Stimulated activated CD8-positive, alpha-beta memory T cell treated with anti-CD3 and anti-CD28 coated beads, Interleukin-4, amount 100 ng/mL, for 48 hours (primary cell): ENCODE results near the gene TRMT2B.
"Not testable (repeated sequence)": the region's sequence is repeated elsewhere in the genome, so short reads cannot be mapped to it uniquely, and the experiment has no call there.

ENCODE experiments used
- DNase-seq: peaks from one replicate; pipeline ENCODE4 v3.0.0-alpha.2; 2020

TRMT2B gene

GRCh38 chrX:101051549-101052302, at the start of gene TRMT2B:
Gene TRMT2B, minus strand, starts transcription at chrX:101052111. Its CDS starts 9,822 bp downstream, at chrX:101042289.
- peak; percentile 80 for DNase-seq

- DNase-seq: peak; percentile 90
Observed at GRCh38 chrX:101097546-101098453, 45.9 kb upstream of the TRMT2B start, which contains the start of gene CENPI. Gene CENPI, plus strand, starts transcription at chrX:101098204. Its CDS starts 2,867 bp downstream, at chrX:101101071.

- DNase-seq: no peak
Observed at GRCh38 chrX:101091817-101092216, 39.9 kb upstream of the TRMT2B start.

- DNase-seq: no peak
Observed at GRCh38 chrX:101081231-101081630, 29.3 kb upstream of the TRMT2B start.

- DNase-seq: no peak
Observed at GRCh38 chrX:101080326-101081124, 28.6 kb upstream of the TRMT2B start.

GRCh38 chrX:101079736-101080270, 27.9 kb upstream of the TRMT2B start:
- no peak for DNase-seq

- no peak for DNase-seq
Observed at GRCh38 chrX:101078716-101079598, 27.0 kb upstream of the TRMT2B start, which contains the start of gene TMEM35A. Gene TMEM35A, plus strand, starts transcription at chrX:101078879. Its CDS starts 124 bp downstream, at chrX:101079003.

- no peak for DNase-seq
Observed at GRCh38 chrX:101071582-101071981, 19.7 kb upstream of the TRMT2B start.

GRCh38 chrX:101062176-101062575, 10.3 kb upstream of the TRMT2B start:
- DNase-seq: no peak

- DNase-seq: no peak
Observed at GRCh38 chrX:101057093-101057714, 5.3 kb upstream of the TRMT2B start.

- DNase-seq: not testable (repeated sequence)
Observed at GRCh38 chrX:101056551-101056950, 4.6 kb upstream of the TRMT2B start.

GRCh38 chrX:101051153-101051548, 760 bp downstream of the TRMT2B start:
- no peak for DNase-seq

GRCh38 chrX:101040197-101040596, 11.7 kb downstream of the TRMT2B start:
- DNase-seq: no peak

- no peak for DNase-seq
Observed at GRCh38 chrX:101037231-101037630, 14.7 kb downstream of the TRMT2B start.

GRCh38 chrX:101029665-101030064, 22.2 kb downstream of the TRMT2B start:
- DNase-seq: no peak

- DNase-seq: no peak
Observed at GRCh38 chrX:101028562-101028961, 23.3 kb downstream of the TRMT2B start.

- no peak for DNase-seq
Observed at GRCh38 chrX:101025126-101025525, 26.8 kb downstream of the TRMT2B start.

GRCh38 chrX:101022020-101022419, 29.9 kb downstream of the TRMT2B start:
- no peak for DNase-seq

GRCh38 chrX:101012031-101012430, 39.9 kb downstream of the TRMT2B start:
- DNase-seq: not testable (repeated sequence)

GRCh38 chrX:101009090-101009489, 42.8 kb downstream of the TRMT2B start:
- no peak for DNase-seq

GRCh38 chrX:100999451-100999850, 52.5 kb downstream of the TRMT2B start:
- DNase-seq: no peak
